CD14-positive monocyte (primary cell): Measurements from ENCODE around the gene SNX14. TPM values are rescaled to one million over a fixed set of nuclear protein-coding genes. Genes with fewer than 3 reads are reported as not detected.

ENCODE experiments used
- DNase-seq, 3 donors: peaks; one replicate each; pipeline ENCODE4 v3.0.0-alpha.2; 2011 to 2022
- H2AFZ ChIP-seq: 2 replicates; pipeline ENCODE4 v1.6.0; 2012; ENCODE audit warnings: mild to moderate bottlenecking, low read depth, low read length, inconsistent platforms; ENCODE audit not compliant: insufficient read depth, poor library complexity, severe bottlenecking
- H3K27ac ChIP-seq, 2 donors: 1 replicate in 1 of 2; 2 replicates in 1 of 2; pipeline ENCODE4 v1.5.1; 2012 to 2013; ENCODE audit warnings: low read length in 2 of 2, control low read depth in 1 of 2, inconsistent platforms in 1 of 2, low read depth in 1 of 2, mild to moderate bottlenecking in 1 of 2
- H3K27me3 ChIP-seq, 2 donors: one replicate each; pipeline versions ENCODE4 v1.6.0 to v1.6.1; 2011 to 2013; ENCODE audit warnings: low read length in 2 of 2; ENCODE audit not compliant: control insufficient read depth in 2 of 2, insufficient read depth in 2 of 2
- H3K36me3 ChIP-seq, 2 donors: replicated peaks in 1 of 2; 1 replicate in 1 of 2; 2 replicates in 1 of 2; pipeline versions ENCODE4 v1.5.1 to v1.6.1; 2012 to 2013; ENCODE audit warnings: low read length in 2 of 2, control low read depth in 1 of 2, inconsistent platforms in 1 of 2, mild to moderate bottlenecking in 1 of 2; ENCODE audit not compliant: insufficient read depth in 2 of 2, control insufficient read depth in 1 of 2
- H3K4me1 ChIP-seq, 2 donors: 1 replicate in 1 of 2; 2 replicates in 1 of 2; pipeline versions ENCODE4 v1.5.1 to v1.6.1; 2012 to 2013; ENCODE audit warnings: low read length in 2 of 2, control low read depth in 1 of 2, inconsistent platforms in 1 of 2, mild to moderate bottlenecking in 1 of 2, moderate library complexity in 1 of 2; ENCODE audit not compliant: insufficient read depth in 2 of 2, control insufficient read depth in 1 of 2
- H3K4me2 ChIP-seq: replicated peaks from 2 replicates; pipeline ENCODE3; 2012; ENCODE audit warnings: low read length, moderate library complexity, mild to moderate bottlenecking; ENCODE audit not compliant: poor library complexity, severe bottlenecking; ENCODE audit errors: extremely low read depth
- H3K4me3 ChIP-seq, 3 experiments: fragments of 200-600 bp in 1 of 3; sonication (generic) in 1 of 3; replicated peaks in 1 of 3; 1 replicate in 2 of 3; 2 replicates in 1 of 3; pipeline ENCODE4 v1.5.1; 2011 to 2013; ENCODE audit warnings: low read length in 3 of 3, mild to moderate bottlenecking in 3 of 3, control low read depth in 2 of 3, low read depth in 2 of 3, inconsistent platforms in 1 of 3, moderate library complexity in 1 of 3
- H3K79me2 ChIP-seq: 2 replicates; pipeline ENCODE4 v1.6.0; 2012; ENCODE audit warnings: mild to moderate bottlenecking, control low read depth, inconsistent platforms, low read length, moderate library complexity; ENCODE audit not compliant: insufficient read depth
- H3K9ac ChIP-seq: 2 replicates; pipeline ENCODE4 v1.6.0; 2017; ENCODE audit warnings: low read length, mild to moderate bottlenecking; ENCODE audit not compliant: insufficient read depth, poor library complexity, severe bottlenecking
- H3K9me3 ChIP-seq, 2 donors: replicated peaks in 1 of 2; 1 replicate in 1 of 2; 2 replicates in 1 of 2; pipeline versions ENCODE4 v1.5.1 to v1.6.1; 2012 to 2013; ENCODE audit warnings: low read length in 2 of 2, control low read depth in 1 of 2; ENCODE audit not compliant: control insufficient read depth in 1 of 2, insufficient read depth in 1 of 2
- H4K20me1 ChIP-seq: 2 replicates; pipeline ENCODE4 v1.6.0; 2012; ENCODE audit warnings: mild to moderate bottlenecking, low read length, control low read depth, moderate library complexity; ENCODE audit not compliant: insufficient read depth
- H3K27ac Mint-ChIP-seq, 7 donors: one replicate each; pipeline ENCODE4 v1.8.0; 2020; ENCODE audit warnings: mild to moderate bottlenecking in 7 of 7, mixed read lengths in 7 of 7, moderate library complexity in 6 of 7, inconsistent platforms in 2 of 7
- H3K27me3 Mint-ChIP-seq, 3 donors: one replicate each; pipeline ENCODE4 v1.8.0; 2021 to 2022; ENCODE audit warnings: low read depth in 3 of 3, mild to moderate bottlenecking in 3 of 3, mixed read lengths in 3 of 3, moderate library complexity in 3 of 3, inconsistent platforms in 1 of 3
- H3K36me3 Mint-ChIP-seq, 2 donors: one replicate each; pipeline ENCODE4 v1.8.0; 2020; ENCODE audit warnings: mixed read lengths in 2 of 2, inconsistent platforms in 1 of 2, mild to moderate bottlenecking in 1 of 2
- H3K4me1 Mint-ChIP-seq: one replicate; pipeline ENCODE4 v1.8.0; 2020; ENCODE audit warnings: mild to moderate bottlenecking, mixed read lengths
- H3K4me3 Mint-ChIP-seq, 2 donors: one replicate each; pipeline ENCODE4 v1.8.0; 2020; ENCODE audit warnings: mild to moderate bottlenecking in 2 of 2, mixed read lengths in 2 of 2, moderate library complexity in 1 of 2
- H3K9me3 Mint-ChIP-seq, 7 donors: one replicate each; pipeline ENCODE4 v1.8.0; 2020 to 2022; ENCODE audit warnings: mixed read lengths in 7 of 7, mild to moderate bottlenecking in 6 of 7, moderate library complexity in 6 of 7, inconsistent platforms in 2 of 7
- WGBS: methylation state at CpG from one replicate; pipeline ENCODE4 v1.1.5; 2013; ENCODE audit warnings: missing lambda C conversion rate; ENCODE audit not compliant: insufficient coverage; 5-methylcytosine and 5-hydroxymethylcytosine counted together
- intact Hi-C, 2 donors: fragments of 100-400 bp; cut with micrococcal nuclease; formaldehyde crosslinking; loops; one replicate each; pipeline versions ENCODE4 v1.15.0 to v1.15.1; 2023
- polyA plus RNA-seq, 3 donors: library from polyadenylated mRNA; depleted of rRNA in 1 of 3; unstranded in 2 of 3; stranded (reverse) in 1 of 3; fragments of 300-500 nt in 2 of 3; fragments of >200 nt in 1 of 3; fragmentation: Illumina TruSeq in 2 of 3; gene quantifications; 1 replicate in 2 of 3; 2 replicates in 1 of 3; pipeline ENCODE4 v1.2.3, GENCODE V29; 2012 to 2021
- TF ChIP-seq, protein P1 (sequence below): fragments of 200-600 bp; IDR thresholded peaks from one replicate; pipeline ENCODE4 v1.8.0; 2022; ENCODE audit warnings: antibody characterized with exemption, mild to moderate bottlenecking

The SNX14 gene
- polyA plus RNA-seq, 3 donors, result 40.2 to 75.6 (median 73.3) TPM

- no peak for DNase-seq
- no peak overlapping the region for H3K4me3 ChIP-seq
- Mint-ChIP-seq H3K36me3 (no peaks in the 10 kb centered on the region), H3K4me3 (no peak overlapping the region), H3K27ac (no peak overlapping the region), H3K9me3 (peaks cover 0 to 2% (median 0%) of the 10 kb centered on the region in 7 donors), H3K27me3 (peaks cover 9 to 41% (median 29%) of the 10 kb centered on the region in 3 donors), H3K4me1 (peaks cover 22% of the 10 kb centered on the region)
- no peaks in the 10 kb centered on the region for H3K36me3 ChIP-seq
- WGBS, result 73% methylated on average over 3 of the region's 4 CpGs
- H3K4me2 ChIP-seq, result no peak overlapping the region
- no peaks in the 10 kb centered on the region for H4K20me1 ChIP-seq
- H3K27ac ChIP-seq, result no peak overlapping the region
- H2AFZ ChIP-seq, result no peak overlapping the region
- H3K27me3 ChIP-seq, result peaks cover 35 to 37% of the 10 kb centered on the region in 2 donors
- intact Hi-C loops, result no loop called here
- TF ChIP-seq, protein P1, sequence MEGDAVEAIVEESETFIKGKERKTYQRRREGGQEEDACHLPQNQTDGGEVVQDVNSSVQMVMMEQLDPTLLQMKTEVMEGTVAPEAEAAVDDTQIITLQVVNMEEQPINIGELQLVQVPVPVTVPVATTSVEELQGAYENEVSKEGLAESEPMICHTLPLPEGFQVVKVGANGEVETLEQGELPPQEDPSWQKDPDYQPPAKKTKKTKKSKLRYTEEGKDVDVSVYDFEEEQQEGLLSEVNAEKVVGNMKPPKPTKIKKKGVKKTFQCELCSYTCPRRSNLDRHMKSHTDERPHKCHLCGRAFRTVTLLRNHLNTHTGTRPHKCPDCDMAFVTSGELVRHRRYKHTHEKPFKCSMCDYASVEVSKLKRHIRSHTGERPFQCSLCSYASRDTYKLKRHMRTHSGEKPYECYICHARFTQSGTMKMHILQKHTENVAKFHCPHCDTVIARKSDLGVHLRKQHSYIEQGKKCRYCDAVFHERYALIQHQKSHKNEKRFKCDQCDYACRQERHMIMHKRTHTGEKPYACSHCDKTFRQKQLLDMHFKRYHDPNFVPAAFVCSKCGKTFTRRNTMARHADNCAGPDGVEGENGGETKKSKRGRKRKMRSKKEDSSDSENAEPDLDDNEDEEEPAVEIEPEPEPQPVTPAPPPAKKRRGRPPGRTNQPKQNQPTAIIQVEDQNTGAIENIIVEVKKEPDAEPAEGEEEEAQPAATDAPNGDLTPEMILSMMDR, result no peak
- no peaks in the 10 kb centered on the region for H3K79me2 ChIP-seq
- H3K9me3 ChIP-seq, result no peaks in the 10 kb centered on the region
- peaks cover 3 to 15% of the 10 kb centered on the region in 2 donors for H3K4me1 ChIP-seq
- no peak overlapping the region for H3K9ac ChIP-seq
These were observed 136.9 kb downstream of the SNX14 start for GRCh38 chr6:85456782-85457181.

Other genes starting within 250 kb of the SNX14 start
- under 1 TPM in 2 of 3 donors, not detected in 1; 0.14 to 0.18 TPM for gene NT5E, start 143.8 kb downstream of the SNX14 start, polyA plus RNA-seq
- gene SYNCRIP, start 49.0 kb upstream of the SNX14 start, polyA plus RNA-seq, result 10 to 100 TPM; 11.1 to 41.4 (median 36.6) TPM